Subcutaneous adipose tissue (tissue), 4 donors: Measurements from ENCODE around the gene CRIP3. TPM values are rescaled to one million over a fixed set of nuclear protein-coding genes. Genes with fewer than 3 reads are reported as not detected.

Experiments
- CTCF ChIP-seq: fragments of 450-650 bp; IDR thresholded peaks from one replicate; pipeline ENCODE4 v1.5.1; 2016; ENCODE audit warnings: low read depth, mild to moderate bottlenecking, control low read depth, antibody characterized with exemption, moderate library complexity
- total RNA-seq, 4 donors: library from RNA; depleted of rRNA; stranded (reverse); fragments of >200 nt; gene quantifications; one replicate each; pipeline ENCODE4 v1.1.0, GENCODE V29; 2016

The CRIP3 gene
- total RNA-seq, 4 donors from 2014 or later: 0.88 to 2.0 TPM; not detected in 2

GRCh38 chr6:43271103-43271815 is 37.4 kb downstream of the CRIP3 start:
- no peak for TF ChIP-seq CTCF

- no peak for TF ChIP-seq CTCF
Measured at GRCh38 chr6:43269273-43270007, 39.2 kb downstream of the CRIP3 start.

GRCh38 chr6:43268782-43269272 is 39.8 kb downstream of the CRIP3 start:
- no peak for TF ChIP-seq CTCF

GRCh38 chr6:43268355-43268700 is 40.3 kb downstream of the CRIP3 start:
- no peak for TF ChIP-seq CTCF

- TF ChIP-seq CTCF: no peak
Measured at GRCh38 chr6:43267619-43268354, 40.8 kb downstream of the CRIP3 start.

- TF ChIP-seq CTCF: no peak
Measured at GRCh38 chr6:43265564-43265963, 43.1 kb downstream of the CRIP3 start.
